ENCODE results near the gene KBTBD2. TPM values are rescaled to one million over a fixed set of nuclear protein-coding genes. Genes with fewer than 3 reads are reported as not detected.
"Not testable (repeated sequence)": the region's sequence is repeated elsewhere in the genome, so short reads cannot be mapped to it uniquely, and the experiment has no call there.

Gene KBTBD2
- total and polyA plus RNA-seq, 2 donors (not counting 1 experiment from before 2014, with no cell fraction given): 38.9 to 62.1 TPM

GRCh38 chr7:32868116-32868515, 23.4 kb downstream of the KBTBD2 start:
- Mint-ChIP-seq H3K4me3 (no peak overlapping the region), H3K9me3 (ENCODE audit: insufficient read depth) (peaks cover 10% of the 10 kb centered on the region), H3K4me1 (peaks cover 7% of the 10 kb centered on the region), H3K27ac (peak overlapping the region; percentile 13), H3K27me3 (no peaks in the 10 kb centered on the region)
- WGBS (ENCODE audit: insufficient coverage): 100% methylated on average over 3 of the region's 4 CpGs
- peaks cover 31% of the 10 kb centered on the region for H4K20me1 ChIP-seq (ENCODE audit: control insufficient read depth, insufficient read depth, low read length, poor library complexity, severe bottlenecking)
- H3K27me3 ChIP-seq (replicated peaks in 1 of 4; ENCODE audit: control extremely low read depth in 1 of 4, control insufficient read depth in 3 of 4, insufficient read depth in 4 of 4, low read length in 3 of 4): no peaks in the 10 kb centered on the region
- TF ChIP-seq EZH2 (IDR thresholded peaks at IDR 0.05; ENCODE audit: borderline replicate concordance, insufficient read depth, low read depth, low read length, poor library complexity, severe bottlenecking): no peak
- TF ChIP-seq, protein P1, sequence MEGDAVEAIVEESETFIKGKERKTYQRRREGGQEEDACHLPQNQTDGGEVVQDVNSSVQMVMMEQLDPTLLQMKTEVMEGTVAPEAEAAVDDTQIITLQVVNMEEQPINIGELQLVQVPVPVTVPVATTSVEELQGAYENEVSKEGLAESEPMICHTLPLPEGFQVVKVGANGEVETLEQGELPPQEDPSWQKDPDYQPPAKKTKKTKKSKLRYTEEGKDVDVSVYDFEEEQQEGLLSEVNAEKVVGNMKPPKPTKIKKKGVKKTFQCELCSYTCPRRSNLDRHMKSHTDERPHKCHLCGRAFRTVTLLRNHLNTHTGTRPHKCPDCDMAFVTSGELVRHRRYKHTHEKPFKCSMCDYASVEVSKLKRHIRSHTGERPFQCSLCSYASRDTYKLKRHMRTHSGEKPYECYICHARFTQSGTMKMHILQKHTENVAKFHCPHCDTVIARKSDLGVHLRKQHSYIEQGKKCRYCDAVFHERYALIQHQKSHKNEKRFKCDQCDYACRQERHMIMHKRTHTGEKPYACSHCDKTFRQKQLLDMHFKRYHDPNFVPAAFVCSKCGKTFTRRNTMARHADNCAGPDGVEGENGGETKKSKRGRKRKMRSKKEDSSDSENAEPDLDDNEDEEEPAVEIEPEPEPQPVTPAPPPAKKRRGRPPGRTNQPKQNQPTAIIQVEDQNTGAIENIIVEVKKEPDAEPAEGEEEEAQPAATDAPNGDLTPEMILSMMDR (IDR thresholded peaks at IDR 0.05): no peak
- intact Hi-C loops (cut with micrococcal nuclease): no loop called here
- no peak overlapping the region for H3K4me2 ChIP-seq (replicated peaks; ENCODE audit: low read depth, low read length, poor library complexity, severe bottlenecking)
- no peak overlapping the region for H3K27ac ChIP-seq (ENCODE audit: low read length in 2 of 2)
- H3K4me1 ChIP-seq (ENCODE audit: control insufficient read depth in 2 of 2, insufficient read depth in 2 of 2, low read length in 2 of 2): no peaks in the 10 kb centered on the region
- no peak overlapping the region for H2AFZ ChIP-seq (ENCODE audit: insufficient read depth, low read depth, low read length, poor library complexity, severe bottlenecking)
- no peak overlapping the region for H3K4me3 ChIP-seq (ENCODE audit: control extremely low read depth in 1 of 5, extremely low read depth in 1 of 5, insufficient read depth in 1 of 5, low read depth in 2 of 5, low read length in 4 of 5)
- H3K36me3 ChIP-seq (replicated peaks in 1 of 2; ENCODE audit: control extremely low read depth in 1 of 2, control insufficient read depth in 1 of 2, extremely low read depth in 1 of 2, insufficient read depth in 2 of 2, low read length in 1 of 2): peaks cover 7 to 55% of the 10 kb centered on the region in 2 experiments
- ChIA-PET POLR2A (no interaction called here), CTCF (interaction anchor here (2.6 kb wide), 1 partner anchor 21 kb away, joined by 19 read pairs; no protein-coding TSS in a partner anchor)
- no peak for ATAC-seq (ENCODE audit: low read depth)
- H3K9me3 ChIP-seq (ENCODE audit: control extremely low read depth in 1 of 3, control insufficient read depth in 2 of 3, insufficient read depth in 1 of 3, low read length in 2 of 3): peaks cover 0 to 12% (median 9%) of the 10 kb centered on the region in 3 donors
- peaks cover 30% of the 10 kb centered on the region for H3K79me2 ChIP-seq (ENCODE audit: control insufficient read depth, insufficient read depth, low read length)
- DNase-seq: no peak
- no peak overlapping the region for H3K9ac ChIP-seq (ENCODE audit: low read length)

- Histone ChIP-seq H3K4me3 (ENCODE audit: control extremely low read depth in 1 of 5, extremely low read depth in 1 of 5, insufficient read depth in 1 of 5, low read depth in 2 of 5, low read length in 4 of 5) (no peak overlapping the region), H3K9ac (ENCODE audit: low read length) (no peak overlapping the region), H3K4me1 (ENCODE audit: control insufficient read depth in 2 of 2, insufficient read depth in 2 of 2, low read length in 2 of 2) (no peaks in the 10 kb centered on the region), H3K4me2 (replicated peaks; ENCODE audit: low read depth, low read length, poor library complexity, severe bottlenecking) (no peak overlapping the region), H3K27ac (ENCODE audit: low read length in 2 of 2) (no peak overlapping the region), H3K27me3 (replicated peaks in 1 of 4; ENCODE audit: control extremely low read depth in 1 of 4, control insufficient read depth in 3 of 4, insufficient read depth in 4 of 4, low read length in 3 of 4) (no peaks in the 10 kb centered on the region), H2AFZ (ENCODE audit: insufficient read depth, low read depth, low read length, poor library complexity, severe bottlenecking) (no peak overlapping the region), H3K36me3 (replicated peaks in 1 of 2; ENCODE audit: control extremely low read depth in 1 of 2, control insufficient read depth in 1 of 2, extremely low read depth in 1 of 2, insufficient read depth in 2 of 2, low read length in 1 of 2) (peaks cover 5 to 32% of the 10 kb centered on the region in 2 experiments), H4K20me1 (ENCODE audit: control insufficient read depth, insufficient read depth, low read length, poor library complexity, severe bottlenecking) (peaks cover 18% of the 10 kb centered on the region), H3K79me2 (ENCODE audit: control insufficient read depth, insufficient read depth, low read length) (peaks cover 13% of the 10 kb centered on the region), H3K9me3 (ENCODE audit: control extremely low read depth in 1 of 3, control insufficient read depth in 2 of 3, insufficient read depth in 1 of 3, low read length in 2 of 3) (peaks cover 0 to 12% (median 9%) of the 10 kb centered on the region in 3 donors)
- intact Hi-C loops (cut with micrococcal nuclease): no loop called here
- H3K27ac Mint-ChIP-seq: no peak overlapping the region
- H3K9me3 Mint-ChIP-seq (ENCODE audit: insufficient read depth): peaks cover 10% of the 10 kb centered on the region
- no peaks in the 10 kb centered on the region for H3K27me3 Mint-ChIP-seq
- no peak for ATAC-seq (ENCODE audit: low read depth)
- TF ChIP-seq, protein P1 (IDR thresholded peaks at IDR 0.05): no peak
- no peak for TF ChIP-seq EZH2 (IDR thresholded peaks at IDR 0.05; ENCODE audit: borderline replicate concordance, insufficient read depth, low read depth, low read length, poor library complexity, severe bottlenecking)
- POLR2A ChIA-PET: no interaction called here
- no peak overlapping the region for H3K4me3 Mint-ChIP-seq
- DNase-seq: no peak
- CTCF ChIA-PET: no interaction called here
- peaks cover 2% of the 10 kb centered on the region for H3K4me1 Mint-ChIP-seq
These were observed 26.0 kb downstream of the KBTBD2 start for GRCh38 chr7:32865448-32866030.

DNA sequence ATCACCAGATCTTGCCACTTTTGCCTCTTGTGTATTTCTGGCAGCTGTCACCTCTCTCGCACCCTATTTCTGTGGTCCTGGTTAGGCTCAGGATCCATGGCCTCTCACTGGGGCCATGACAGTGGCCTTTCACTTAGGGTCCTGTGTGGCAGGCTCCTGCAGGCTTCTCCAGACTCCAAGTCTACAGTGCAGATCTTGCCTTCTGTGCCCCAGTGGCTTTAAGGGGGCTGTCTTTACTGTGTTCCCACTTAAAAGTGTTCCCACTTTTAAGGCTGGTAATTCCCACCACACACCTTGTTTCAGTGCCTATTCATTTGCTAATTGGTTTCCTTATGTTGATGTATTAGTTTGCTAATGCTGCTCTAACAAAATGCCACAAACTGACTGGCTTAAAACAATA, 27.7 kb downstream of the KBTBD2 start:
- H3K4me1 Mint-ChIP-seq; H3K9ac ChIP-seq (ENCODE audit: low read length); H2AFZ ChIP-seq (ENCODE audit: insufficient read depth, low read depth, low read length, poor library complexity, severe bottlenecking); H3K4me2 ChIP-seq (replicated peaks; ENCODE audit: low read depth, low read length, poor library complexity, severe bottlenecking); POLR2A ChIA-PET; H3K27me3 ChIP-seq (replicated peaks in 1 of 4; ENCODE audit: control extremely low read depth in 1 of 4, control insufficient read depth in 3 of 4, insufficient read depth in 4 of 4, low read length in 3 of 4); H3K4me3 Mint-ChIP-seq; H3K4me3 ChIP-seq (ENCODE audit: control extremely low read depth in 1 of 5, extremely low read depth in 1 of 5, insufficient read depth in 1 of 5, low read depth in 2 of 5, low read length in 4 of 5); CTCF ChIA-PET; H3K27me3 Mint-ChIP-seq; intact Hi-C loops (cut with micrococcal nuclease); H4K20me1 ChIP-seq (ENCODE audit: control insufficient read depth, insufficient read depth, low read length, poor library complexity, severe bottlenecking); H3K9me3 Mint-ChIP-seq (ENCODE audit: insufficient read depth); H3K27ac ChIP-seq (ENCODE audit: low read length in 2 of 2); H3K27ac Mint-ChIP-seq; DNase-seq; H3K4me1 ChIP-seq (ENCODE audit: control insufficient read depth in 2 of 2, insufficient read depth in 2 of 2, low read length in 2 of 2); ATAC-seq (ENCODE audit: low read depth); H3K79me2 ChIP-seq (ENCODE audit: control insufficient read depth, insufficient read depth, low read length): not testable (repeated sequence)
- WGBS (ENCODE audit: insufficient coverage): 100% methylated on average over 1 of the region's 1 CpG
- H3K9me3 ChIP-seq (ENCODE audit: control extremely low read depth in 1 of 3, control insufficient read depth in 2 of 3, insufficient read depth in 1 of 3, low read length in 2 of 3): peaks cover 0 to 12% (median 9%) of the 10 kb centered on the region in 3 donors
- H3K36me3 ChIP-seq (replicated peaks in 1 of 2; ENCODE audit: control extremely low read depth in 1 of 2, control insufficient read depth in 1 of 2, extremely low read depth in 1 of 2, insufficient read depth in 2 of 2, low read length in 1 of 2): peaks cover 5 to 16% of the 10 kb centered on the region in 2 experiments

All from B cell (primary cell).